GM18907 (cell line): ENCODE measurements around the gene TMPRSS11A.

Experiments
- ATAC-seq: cut with Tn5 transposase; IDR thresholded peaks from one replicate; pipeline ENCODE4 v1.9.1; 2021; ENCODE audit warnings: mild to moderate bottlenecking, moderate library complexity; ENCODE audit not compliant: unreplicated experiment

Gene TMPRSS11A

GRCh38 chr4:67915400-67915966 lies 47.8 kb downstream of the TMPRSS11A start:
- ATAC-seq = no peak

GRCh38 chr4:67912080-67912479 lies 51.2 kb downstream of the TMPRSS11A start:
- ATAC-seq = no peak

- no peak for ATAC-seq
Observed at GRCh38 chr4:67911638-67912037, 51.7 kb downstream of the TMPRSS11A start.

GRCh38 chr4:67911141-67911540 lies 52.2 kb downstream of the TMPRSS11A start:
- no peak for ATAC-seq

- no peak for ATAC-seq
Observed at GRCh38 chr4:67910585-67910905, 52.7 kb downstream of the TMPRSS11A start.

- ATAC-seq = no peak
Observed at GRCh38 chr4:67909905-67910584, 53.2 kb downstream of the TMPRSS11A start.

- no peak for ATAC-seq
Observed at GRCh38 chr4:67907650-67908049, 55.6 kb downstream of the TMPRSS11A start.

- no peak for ATAC-seq
Observed at GRCh38 chr4:67899096-67899495, 64.2 kb downstream of the TMPRSS11A start.

GRCh38 chr4:67897686-67898085 lies 65.6 kb downstream of the TMPRSS11A start:
- no peak for ATAC-seq

- no peak for ATAC-seq
Observed at GRCh38 chr4:67896421-67897065, 66.8 kb downstream of the TMPRSS11A start.

- no peak for ATAC-seq
Observed at GRCh38 chr4:67894659-67895058, 68.6 kb downstream of the TMPRSS11A start.

GRCh38 chr4:67892905-67893304 lies 70.4 kb downstream of the TMPRSS11A start:
- ATAC-seq = no peak

GRCh38 chr4:67892253-67892652 lies 71.0 kb downstream of the TMPRSS11A start:
- no peak for ATAC-seq

- ATAC-seq = no peak
Observed at GRCh38 chr4:67891645-67892044, 71.6 kb downstream of the TMPRSS11A start.

- no peak for ATAC-seq
Observed at GRCh38 chr4:67886281-67886680, 77.0 kb downstream of the TMPRSS11A start.

- ATAC-seq = no peak
Observed at GRCh38 chr4:67885762-67886161, 77.5 kb downstream of the TMPRSS11A start.

- ATAC-seq = no peak
Observed at GRCh38 chr4:67884701-67885100, 78.6 kb downstream of the TMPRSS11A start.

- no peak for ATAC-seq
Observed at GRCh38 chr4:67883902-67884301, 79.4 kb downstream of the TMPRSS11A start, which contains the start of gene TMPRSS11D. Gene TMPRSS11D (minus strand): TSS chr4:67884002. CDS start chr4:67883933, 69 bp downstream.

GRCh38 chr4:67883458-67883857 lies 79.8 kb downstream of the TMPRSS11A start:
- no peak for ATAC-seq

GRCh38 chr4:67880866-67881610 lies 82.3 kb downstream of the TMPRSS11A start:
- ATAC-seq = no peak

- no peak for ATAC-seq
Observed at GRCh38 chr4:67879486-67879885, 83.8 kb downstream of the TMPRSS11A start.

GRCh38 chr4:67877086-67877485 lies 86.2 kb downstream of the TMPRSS11A start:
- no peak for ATAC-seq
